Muscle layer of colon (tissue), 2 donors: ENCODE results near the gene KRTAP10-5.
"Not testable (repeated sequence)": the region's sequence is repeated elsewhere in the genome, so short reads cannot be mapped to it uniquely, and the experiment has no call there.

Experiments
- H3K27ac ChIP-seq: one replicate; pipeline ENCODE4 v1.7.0; 2013; ENCODE audit warnings: low read depth, mild to moderate bottlenecking, low read length, moderate library complexity
- H3K27me3 ChIP-seq, 2 donors: one replicate each; pipeline ENCODE4 v1.7.0; 2013; ENCODE audit warnings: low read length in 2 of 2, mild to moderate bottlenecking in 2 of 2; ENCODE audit not compliant: insufficient read depth in 2 of 2, control insufficient read depth in 1 of 2
- H3K36me3 ChIP-seq: one replicate; pipeline ENCODE4 v1.7.0; 2013; ENCODE audit warnings: mild to moderate bottlenecking, low read length; ENCODE audit not compliant: insufficient read depth
- H3K4me1 ChIP-seq: one replicate; pipeline ENCODE4 v1.7.0; 2013; ENCODE audit warnings: mild to moderate bottlenecking, low read length; ENCODE audit not compliant: insufficient read depth
- H3K4me3 ChIP-seq, 2 donors: one replicate each; pipeline ENCODE4 v1.7.0; 2013; ENCODE audit warnings: low read length in 2 of 2, low read depth in 1 of 2, mild to moderate bottlenecking in 1 of 2, moderate library complexity in 1 of 2
- H3K9ac ChIP-seq: one replicate; pipeline ENCODE4 v1.7.0; 2013; ENCODE audit warnings: low read length
- H3K9me3 ChIP-seq: one replicate; pipeline ENCODE4 v1.7.0; 2013; ENCODE audit warnings: mild to moderate bottlenecking, low read length
- donor health status: abdominal sarcoma.
- donor health status: Adenocarcinoma of cecum.

Gene KRTAP10-5

GRCh38 chr21:44580231-44580821 is at the start of gene KRTAP10-5:
TSS of gene KRTAP10-5 (minus strand) at chr21:44580604. CDS start at chr21:44580578, 26 bp downstream.
- H3K4me3 ChIP-seq, H3K36me3 ChIP-seq, H3K9ac ChIP-seq, H3K4me1 ChIP-seq, H3K9me3 ChIP-seq, H3K27me3 ChIP-seq, H3K27ac ChIP-seq: not testable (repeated sequence)

- H3K9ac ChIP-seq, result no peak overlapping the region
- no peaks in the 10 kb centered on the region for H3K9me3 ChIP-seq
- H3K4me1 ChIP-seq, result no peaks in the 10 kb centered on the region
- H3K4me3 ChIP-seq, result no peak overlapping the region
- H3K27ac ChIP-seq, result no peak overlapping the region
- H3K36me3 ChIP-seq, result no peaks in the 10 kb centered on the region
- peaks cover 0 to 21% of the 10 kb centered on the region in 2 donors for H3K27me3 ChIP-seq
Measured at GRCh38 chr21:44628707-44629391, 48.4 kb upstream of the KRTAP10-5 start.

GRCh38 chr21:44627831-44628233 is 47.4 kb upstream of the KRTAP10-5 start:
- H3K27me3 ChIP-seq, result peaks cover 0 to 21% of the 10 kb centered on the region in 2 donors
- not testable (repeated sequence) for H3K36me3 ChIP-seq, H3K4me3 ChIP-seq, H3K9me3 ChIP-seq, H3K9ac ChIP-seq, H3K4me1 ChIP-seq, H3K27ac ChIP-seq

- H3K9ac ChIP-seq, H3K4me1 ChIP-seq, H3K9me3 ChIP-seq, H3K36me3 ChIP-seq, H3K27ac ChIP-seq, H3K4me3 ChIP-seq: not testable (repeated sequence)
- peaks cover 0 to 21% of the 10 kb centered on the region in 2 donors for H3K27me3 ChIP-seq
Measured at GRCh38 chr21:44627181-44627822, 46.9 kb upstream of the KRTAP10-5 start.

- Histone ChIP-seq H3K36me3 (no peaks in the 10 kb centered on the region), H3K27me3 (peaks cover 0 to 21% of the 10 kb centered on the region in 2 donors), H3K4me1 (no peaks in the 10 kb centered on the region), H3K27ac (no peak within 1 kb of the TSS), H3K9me3 (no peaks in the 10 kb centered on the region), H3K4me3 (no peak within 1 kb of the TSS), H3K9ac (no peak within 1 kb of the TSS)
Measured at GRCh38 chr21:44626673-44627143, 46.3 kb upstream of the KRTAP10-5 start, which contains the start of gene KRTAP10-9. TSS of gene KRTAP10-9 (plus strand) at chr21:44627093. CDS start at chr21:44627172, 79 bp downstream.

- no peak overlapping the region for H3K27ac ChIP-seq
- H3K9ac ChIP-seq, result no peak overlapping the region
- H3K9me3 ChIP-seq, result no peaks in the 10 kb centered on the region
Measured at GRCh38 chr21:44626262-44626661, 45.9 kb upstream of the KRTAP10-5 start.

GRCh38 chr21:44625756-44626155 is 45.4 kb upstream of the KRTAP10-5 start:
- peaks cover 0 to 21% of the 10 kb centered on the region in 2 donors for H3K27me3 ChIP-seq
- no peak overlapping the region for H3K9ac ChIP-seq
- H3K4me1 ChIP-seq, result no peaks in the 10 kb centered on the region
- H3K27ac ChIP-seq, result no peak overlapping the region
- H3K36me3 ChIP-seq, result no peaks in the 10 kb centered on the region
- no peak overlapping the region for H3K4me3 ChIP-seq
- no peaks in the 10 kb centered on the region for H3K9me3 ChIP-seq

More at GRCh38 chr21:44626262-44626661, 45.9 kb upstream of the KRTAP10-5 start:
- Histone ChIP-seq H3K36me3 (no peaks in the 10 kb centered on the region), H3K27me3 (peaks cover 0 to 21% of the 10 kb centered on the region in 2 donors), H3K4me1 (no peaks in the 10 kb centered on the region), H3K4me3 (no peak overlapping the region)

GRCh38 chr21:44623575-44623974 is 43.2 kb upstream of the KRTAP10-5 start:
- Histone ChIP-seq H3K27ac (no peak overlapping the region), H3K9me3 (no peaks in the 10 kb centered on the region), H3K4me3 (no peak overlapping the region), H3K4me1 (no peaks in the 10 kb centered on the region), H3K9ac (no peak overlapping the region), H3K36me3 (no peaks in the 10 kb centered on the region), H3K27me3 (peaks cover 0 to 14% of the 10 kb centered on the region in 2 donors)

- Histone ChIP-seq H3K27me3 (peaks cover 0 to 7% of the 10 kb centered on the region in 2 donors), H3K4me3 (no peak overlapping the region), H3K27ac (no peak overlapping the region), H3K4me1 (no peaks in the 10 kb centered on the region), H3K9me3 (no peaks in the 10 kb centered on the region), H3K9ac (no peak overlapping the region), H3K36me3 (no peaks in the 10 kb centered on the region)
Measured at GRCh38 chr21:44619886-44620285, 39.5 kb upstream of the KRTAP10-5 start.

GRCh38 chr21:44618909-44619308 is 38.5 kb upstream of the KRTAP10-5 start:
- no peak overlapping the region for H3K4me3 ChIP-seq
- H3K27ac ChIP-seq, result no peak overlapping the region
- H3K4me1 ChIP-seq, result no peaks in the 10 kb centered on the region
- no peaks in the 10 kb centered on the region for H3K9me3 ChIP-seq
- H3K27me3 ChIP-seq, result peaks cover 0 to 9% of the 10 kb centered on the region in 2 donors
- H3K9ac ChIP-seq, result no peak overlapping the region
- no peaks in the 10 kb centered on the region for H3K36me3 ChIP-seq

GRCh38 chr21:44618504-44618903 is 38.1 kb upstream of the KRTAP10-5 start:
- Histone ChIP-seq H3K27me3 (peaks cover 0 to 13% of the 10 kb centered on the region in 2 donors), H3K27ac (no peak overlapping the region), H3K4me3 (no peak overlapping the region), H3K36me3 (no peaks in the 10 kb centered on the region), H3K9me3 (no peaks in the 10 kb centered on the region), H3K4me1 (no peaks in the 10 kb centered on the region), H3K9ac (no peak overlapping the region)
